Activated CD4-positive, alpha-beta T cell treated with anti-CD3 and anti-CD28 coated beads, Interleukin-2, amount 50 U/mL, for 1 hour (primary cell): Measurements from ENCODE around the gene CFDP1.

Experiments
- DNase-seq: peaks from one replicate; pipeline ENCODE4 v3.0.0-alpha.2; 2020

Gene CFDP1

GRCh38 chr16:75262800-75263127 lies 170.5 kb downstream of the CFDP1 start:
- no peak for DNase-seq

GRCh38 chr16:75262104-75262799 lies 171.1 kb downstream of the CFDP1 start:
- no peak for DNase-seq

- DNase-seq: no peak
Measured at GRCh38 chr16:75261590-75262078, 171.7 kb downstream of the CFDP1 start.

GRCh38 chr16:75260851-75261589 lies 172.3 kb downstream of the CFDP1 start:
- DNase-seq: no peak

GRCh38 chr16:75258807-75259141 lies 174.5 kb downstream of the CFDP1 start:
- no peak for DNase-seq

- DNase-seq: no peak
Measured at GRCh38 chr16:75257886-75258806, 175.2 kb downstream of the CFDP1 start.

GRCh38 chr16:75256696-75257343 lies 176.5 kb downstream of the CFDP1 start:
- no peak for DNase-seq

- no peak for DNase-seq
Measured at GRCh38 chr16:75256059-75256571, 177.2 kb downstream of the CFDP1 start.

- no peak for DNase-seq
Measured at GRCh38 chr16:75254359-75254837, 178.9 kb downstream of the CFDP1 start.

GRCh38 chr16:75252946-75253911 lies 180.1 kb downstream of the CFDP1 start:
- no peak for DNase-seq

GRCh38 chr16:75252049-75252864 lies 181.0 kb downstream of the CFDP1 start:
- no peak for DNase-seq

- no peak for DNase-seq
Measured at GRCh38 chr16:75251280-75252048, 181.8 kb downstream of the CFDP1 start, which contains the start of gene BCAR1. Gene BCAR1, minus strand, starts transcription at chr16:75251624. Its CDS starts 142 bp downstream, at chr16:75251482.

GRCh38 chr16:75250809-75251279 lies 182.5 kb downstream of the CFDP1 start:
- DNase-seq: no peak

- no peak for DNase-seq
Measured at GRCh38 chr16:75250089-75250808, 183.1 kb downstream of the CFDP1 start.

- DNase-seq: no peak
Measured at GRCh38 chr16:75249441-75249840, 183.9 kb downstream of the CFDP1 start.

GRCh38 chr16:75248536-75249380 lies 184.5 kb downstream of the CFDP1 start:
- no peak for DNase-seq

- no peak for DNase-seq
Measured at GRCh38 chr16:75248142-75248535, 185.2 kb downstream of the CFDP1 start.

- no peak for DNase-seq
Measured at GRCh38 chr16:75247249-75247648, 186.1 kb downstream of the CFDP1 start.
